ENCODE measurements around the gene SLC7A9. TPM values are rescaled to one million over a fixed set of nuclear protein-coding genes. Genes with fewer than 3 reads are reported as not detected.

Gene SLC7A9
- total and polyA plus RNA-seq, 2 experiments from 2014 or later, result 0.19 TPM; not detected in 1

GRCh38 chr19:32916969-32917615 lies 47.5 kb upstream of the SLC7A9 start (continued):
- TF ChIP-seq POLR2AphosphoS5 (IDR thresholded peaks at IDR 0.05; ENCODE audit: low read depth), result no peak
- TF ChIP-seq STAT1 (IDR thresholded peaks at IDR 0.05; ENCODE audit: unreplicated experiment), result no peak
- no peak for TF ChIP-seq ETS1 (IDR thresholded peaks at IDR 0.05)
- no peak for TF ChIP-seq ZNF331 (CRISPR knock-in tag; IDR thresholded peaks at IDR 0.05; ENCODE audit: low read depth)
- TF ChIP-seq JUNB (IDR thresholded peaks at IDR 0.05; ENCODE audit: unreplicated experiment), result no peak

GRCh38 chr19:32914879-32915660 lies 45.5 kb upstream of the SLC7A9 start:
- peaks cover 21% of the 10 kb centered on the region for H3K4me1 Mint-ChIP-seq
- H3K4me3 Mint-ChIP-seq, result no peak overlapping the region
- no peaks in the 10 kb centered on the region for H4K20me1 ChIP-seq (replicated peaks; ENCODE audit: insufficient read depth)
- no peaks in the 10 kb centered on the region for H3K9me2 ChIP-seq (ENCODE audit: insufficient read depth)
- H3F3A ChIP-seq (replicated peaks; ENCODE audit: low read depth), result peaks cover 3% of the 10 kb centered on the region; the same call in 1 of the 2 replicates
- DNase-seq (ENCODE audit: low spot score) (no peak), ATAC-seq (no peak)
- TF ChIP-seq ZNF331 (CRISPR knock-in tag; IDR thresholded peaks at IDR 0.05; ENCODE audit: low read depth) (no peak), ZNF114 (CRISPR knock-in tag; IDR thresholded peaks at IDR 0.05) (no peak), JUNB (IDR thresholded peaks at IDR 0.05; ENCODE audit: unreplicated experiment) (no peak), REST (IDR thresholded peaks at IDR 0.05; ENCODE audit: unreplicated experiment) (no peak), POLR2AphosphoS5 (IDR thresholded peaks at IDR 0.05; ENCODE audit: low read depth) (no peak), EZH2phosphoT487 (IDR thresholded peaks at IDR 0.05; ENCODE audit: unreplicated experiment) (no peak), STAT1 (IDR thresholded peaks at IDR 0.05; ENCODE audit: unreplicated experiment) (no peak), CREB1 (CRISPR knock-in tag; IDR thresholded peaks at IDR 0.05; ENCODE audit: low read depth) (no peak), NANOG (IDR thresholded peaks at IDR 0.05; ENCODE audit: borderline replicate concordance) (no peak), ZNF462 (CRISPR knock-in tag; IDR thresholded peaks at IDR 0.05) (no peak), ETS1 (IDR thresholded peaks at IDR 0.05) (no peak)
- H3K9me3 Mint-ChIP-seq, result no peaks in the 10 kb centered on the region
- H3K27ac ChIP-seq (ENCODE audit: low read depth), result no peak overlapping the region
- no peak overlapping the region for H2AFZ ChIP-seq
- H3K27ac Mint-ChIP-seq, result 0 out of 2 replicates have a peak overlapping the region, but pooled peaks have one; percentile 24
- no peaks in the 10 kb centered on the region; the same call in 1 of the 2 replicates for H3K36me3 ChIP-seq (ENCODE audit: insufficient read depth)
- no peaks in the 10 kb centered on the region for H3K79me2 ChIP-seq (replicated peaks; ENCODE audit: insufficient read depth)
- no peaks in the 10 kb centered on the region for H3K27me3 Mint-ChIP-seq (ENCODE audit: insufficient read depth, low read depth, poor library complexity)
- no peaks in the 10 kb centered on the region for H3K36me3 Mint-ChIP-seq (ENCODE audit: low read depth)
- H3K4me3 ChIP-seq, result no peak overlapping the region
- H3K4me2 ChIP-seq, result no peak overlapping the region
- peaks cover 20% of the 10 kb centered on the region for H3K4me1 ChIP-seq (ENCODE audit: insufficient read depth)
- no peaks in the 10 kb centered on the region for H3K27me3 ChIP-seq (ENCODE audit: insufficient read depth)

Measured in GM23338 (cell line).